AG09319 (cell line): ENCODE results near the gene CNST.

Experiments
- DNase-seq: peaks from one replicate; pipeline ENCODE4 v3.0.0-alpha.2; 2010; ENCODE audit warnings: low read depth; ENCODE audit errors: extremely low read depth
- CTCF ChIP-seq: IDR thresholded peaks from 2 replicates; pipeline ENCODE4 v1.5.1; 2011; ENCODE audit warnings: low read depth, mild to moderate bottlenecking, inconsistent platforms, low read length, moderate library complexity

CNST gene

GRCh38 chr1:246661451-246661850 is 95.2 kb downstream of the CNST start:
- no peak for TF ChIP-seq CTCF
- no peak for DNase-seq

- no peak for TF ChIP-seq CTCF
- no peak for DNase-seq
Measured at GRCh38 chr1:246667773-246668172, 101.5 kb downstream of the CNST start.

GRCh38 chr1:246669659-246670058 is 103.4 kb downstream of the CNST start:
- TF ChIP-seq CTCF = no peak
- no peak for DNase-seq

- no peak for DNase-seq
- TF ChIP-seq CTCF = no peak
Measured at GRCh38 chr1:246674049-246674448, 107.8 kb downstream of the CNST start.

GRCh38 chr1:246677842-246678241 is 111.6 kb downstream of the CNST start:
- no peak for TF ChIP-seq CTCF
- no peak for DNase-seq

- DNase-seq = no peak
- no peak for TF ChIP-seq CTCF
Measured at GRCh38 chr1:246678816-246679793, 112.8 kb downstream of the CNST start.

GRCh38 chr1:246679794-246680177 is 113.5 kb downstream of the CNST start:
- TF ChIP-seq CTCF = no peak
- no peak for DNase-seq
